Liver (tissue), 9 donors: ENCODE data around the gene CHPF2. TPM values are rescaled to one million over a fixed set of nuclear protein-coding genes. Genes with fewer than 3 reads are reported as not detected.

Experiments used
- DNase-seq: peaks from one replicate; pipeline ENCODE4 v3.0.0-alpha.2; 2017; ENCODE audit warnings: low spot score
- H3K27ac ChIP-seq, 2 donors: one replicate each; pipeline ENCODE4 v1.7.0; 2013; ENCODE audit warnings: inconsistent platforms in 2 of 2, low read length in 2 of 2, control low read depth in 1 of 2, low read depth in 1 of 2, mild to moderate bottlenecking in 1 of 2
- H3K27me3 ChIP-seq, 4 donors: one replicate each; pipeline versions ENCODE4 v1.6.1 to v1.7.0; 2013; ENCODE audit warnings: low read length in 3 of 4, inconsistent platforms in 1 of 4, mild to moderate bottlenecking in 1 of 4, moderate library complexity in 1 of 4; ENCODE audit not compliant: control insufficient read depth in 4 of 4, insufficient read depth in 4 of 4
- H3K36me3 ChIP-seq, 4 donors: one replicate each; pipeline versions ENCODE4 v1.6.1 to v1.7.0; 2013; ENCODE audit warnings: low read length in 3 of 4, mild to moderate bottlenecking in 3 of 4, low read depth in 1 of 4, moderate library complexity in 1 of 4; ENCODE audit not compliant: control insufficient read depth in 4 of 4, insufficient read depth in 3 of 4
- H3K4me1 ChIP-seq, 4 donors: one replicate each; pipeline versions ENCODE4 v1.6.1 to v1.7.0; 2013; ENCODE audit warnings: low read length in 3 of 4, mild to moderate bottlenecking in 3 of 4, moderate library complexity in 1 of 4; ENCODE audit not compliant: control insufficient read depth in 4 of 4, insufficient read depth in 4 of 4
- H3K4me3 ChIP-seq, 3 donors: one replicate each; pipeline versions ENCODE4 v1.6.1 to v1.7.0; 2013; ENCODE audit warnings: low read length in 3 of 3, control low read depth in 1 of 3, low read depth in 1 of 3, mild to moderate bottlenecking in 1 of 3
- H3K9ac ChIP-seq, 2 donors: one replicate each; pipeline ENCODE4 v1.7.0; 2013; ENCODE audit warnings: low read length in 2 of 2, mild to moderate bottlenecking in 2 of 2, moderate library complexity in 2 of 2, control low read depth in 1 of 2, low read depth in 1 of 2
- H3K9me3 ChIP-seq, 4 donors: one replicate each; pipeline versions ENCODE4 v1.6.1 to v1.7.0; 2013; ENCODE audit warnings: low read length in 3 of 4; ENCODE audit not compliant: control insufficient read depth in 4 of 4
- EGR1 ChIP-seq, 2 donors: IDR thresholded peaks; 2 replicates each; pipeline ENCODE4 v1.6.1; 2016 to 2018; ENCODE audit warnings: antibody characterized with exemption in 2 of 2, low read depth in 2 of 2
- FOXA1 ChIP-seq: IDR thresholded peaks from 2 replicates; pipeline ENCODE4 v1.6.1; 2016; ENCODE audit warnings: antibody characterized with exemption
- FOXA2 ChIP-seq: IDR thresholded peaks from 2 replicates; pipeline ENCODE4 v1.6.1; 2016; ENCODE audit warnings: antibody characterized with exemption
- GABPA ChIP-seq, 2 donors: IDR thresholded peaks in 1 of 2; conservative IDR thresholded peaks in 1 of 2; 2 replicates each; pipeline ENCODE4 v1.6.1; 2016; ENCODE audit warnings: antibody characterized with exemption in 2 of 2, mild to moderate bottlenecking in 1 of 2, moderate library complexity in 1 of 2
- HNF4A ChIP-seq, 2 donors: conservative IDR thresholded peaks; 2 replicates each; pipeline ENCODE4 v1.6.1; 2016; ENCODE audit warnings: antibody characterized with exemption in 2 of 2, mild to moderate bottlenecking in 2 of 2
- HNF4G ChIP-seq: IDR thresholded peaks from 2 replicates; pipeline ENCODE4 v1.6.1; 2016; ENCODE audit warnings: antibody characterized with exemption
- JUND ChIP-seq, 2 donors: IDR thresholded peaks; 2 replicates each; pipeline ENCODE4 v1.6.1; 2016; ENCODE audit warnings: antibody characterized with exemption in 2 of 2
- NR2F2 ChIP-seq: IDR thresholded peaks from 2 replicates; pipeline ENCODE4 v1.6.1; 2016; ENCODE audit warnings: antibody characterized with exemption
- RAD21 ChIP-seq, 2 donors: IDR thresholded peaks; 2 replicates each; pipeline ENCODE4 v1.6.1; 2016; ENCODE audit warnings: antibody characterized with exemption in 2 of 2, mild to moderate bottlenecking in 2 of 2
- SP1 ChIP-seq: IDR thresholded peaks from 2 replicates; pipeline ENCODE4 v1.6.1; 2018; ENCODE audit warnings: antibody characterized with exemption, mild to moderate bottlenecking
- TAF1 ChIP-seq: conservative IDR thresholded peaks from 2 replicates; pipeline ENCODE4 v1.6.1; 2016; ENCODE audit warnings: antibody characterized with exemption, mild to moderate bottlenecking
- YY1 ChIP-seq: IDR thresholded peaks from 2 replicates; pipeline ENCODE4 v1.6.1; 2016; ENCODE audit warnings: antibody characterized with exemption, mild to moderate bottlenecking
- WGBS: extraction: QIAGEN DNeasy Blood & Tissue Kit; methylation state at CpG from one replicate; pipeline ENCODE4 v1.1.7; 2013; 5-methylcytosine and 5-hydroxymethylcytosine counted together
- polyA plus RNA-seq, 2 donors: library from polyadenylated mRNA; stranded (reverse) in 1 of 2; unstranded in 1 of 2; fragments of 200-250 nt in 1 of 2; fragments of >200 nt in 1 of 2; fragmentation: Nextera tagmentation in 1 of 2; extraction: Ambion mirVana in 1 of 2; gene quantifications; one replicate each; pipeline versions ENCODE4 v1.2.1 to v1.2.3, GENCODE V29; 2013 to 2015
- total RNA-seq, 2 donors: library from RNA; depleted of rRNA; stranded (reverse); fragments of >200 nt; gene quantifications; one replicate each; pipeline ENCODE4 v1.2.3, GENCODE V29; 2014
- TF ChIP-seq, protein P1 (sequence below): fragments of 150-350 bp; IDR thresholded peaks from 2 replicates; pipeline ENCODE4 v1.5.1; 2017; ENCODE audit warnings: improper control_type of control experiment, low read depth, low read length; ENCODE audit not compliant: missing input control
- TF ChIP-seq, protein P2 (sequence below): IDR thresholded peaks from 2 replicates; pipeline ENCODE4 v1.6.1; 2016; ENCODE audit warnings: antibody characterized with exemption
- TF ChIP-seq, protein P3 (sequence below): IDR thresholded peaks from 2 replicates; pipeline ENCODE4 v1.6.1; 2016; ENCODE audit warnings: antibody characterized with exemption
- TF ChIP-seq, protein P4 (sequence below): IDR thresholded peaks from 2 replicates; pipeline ENCODE4 v1.6.1; 2016; ENCODE audit warnings: antibody characterized with exemption
- donor health status: healthy.
- donor health status: healthy.
- donor health status: healthy.
- donor health status: healthy.
- donor health status: healthy.

Gene CHPF2
- total and polyA plus RNA-seq, 4 donors = 4.1 to 19.7 (median 18.1) TPM

DNA sequence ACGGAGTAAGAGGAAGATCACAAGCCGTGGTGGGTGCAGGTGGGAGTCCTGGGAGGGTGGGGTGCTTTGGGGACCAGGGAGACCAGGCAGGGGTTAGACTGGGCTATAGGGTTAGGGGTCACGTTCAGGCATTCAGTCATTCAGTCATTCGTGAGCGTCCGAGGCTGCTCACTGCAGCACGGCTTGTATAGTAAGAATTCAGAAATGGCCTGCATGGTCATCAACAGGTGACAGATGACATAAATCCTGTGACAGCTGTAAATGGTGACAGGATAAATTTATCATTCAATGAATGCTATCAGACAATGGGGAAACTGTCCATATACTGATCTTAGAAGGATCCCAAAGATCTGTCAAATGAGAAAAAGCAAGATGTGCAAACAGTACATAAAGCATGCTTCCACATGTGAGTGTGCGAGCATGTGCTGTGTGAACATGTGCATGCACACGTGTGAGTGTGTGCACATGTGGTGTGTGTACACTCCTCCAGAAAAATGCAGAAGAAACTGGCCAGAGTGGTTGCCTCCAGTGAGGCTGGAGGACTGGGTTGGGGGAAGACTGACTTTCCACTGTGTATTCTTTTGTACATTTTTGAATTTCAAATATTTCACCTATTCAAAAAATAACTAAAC, 48.2 kb downstream of the CHPF2 start:
- 91% methylated on average over 9 of the region's 9 CpGs for WGBS
- no peaks in the 10 kb centered on the region for H3K36me3 ChIP-seq
- peaks cover 0 to 6% (median 0%) of the 10 kb centered on the region in 4 donors for H3K4me1 ChIP-seq
- H3K27ac ChIP-seq = no peak overlapping the region
- peaks cover 0 to 6% (median 0%) of the 10 kb centered on the region in 4 donors for H3K27me3 ChIP-seq
- H3K4me3 ChIP-seq = no peak overlapping the region
- DNase-seq = no peak
- H3K9me3 ChIP-seq = no peaks in the 10 kb centered on the region
- TF ChIP-seq YY1 = no peak
- no peak for TF ChIP-seq GABPA (IDR thresholded peaks at IDR 0.05 in 1 of 2, conservative IDR thresholded peaks at IDR 0.05 in 1 of 2)
- no peak for TF ChIP-seq SP1
- TF ChIP-seq, protein P1, sequence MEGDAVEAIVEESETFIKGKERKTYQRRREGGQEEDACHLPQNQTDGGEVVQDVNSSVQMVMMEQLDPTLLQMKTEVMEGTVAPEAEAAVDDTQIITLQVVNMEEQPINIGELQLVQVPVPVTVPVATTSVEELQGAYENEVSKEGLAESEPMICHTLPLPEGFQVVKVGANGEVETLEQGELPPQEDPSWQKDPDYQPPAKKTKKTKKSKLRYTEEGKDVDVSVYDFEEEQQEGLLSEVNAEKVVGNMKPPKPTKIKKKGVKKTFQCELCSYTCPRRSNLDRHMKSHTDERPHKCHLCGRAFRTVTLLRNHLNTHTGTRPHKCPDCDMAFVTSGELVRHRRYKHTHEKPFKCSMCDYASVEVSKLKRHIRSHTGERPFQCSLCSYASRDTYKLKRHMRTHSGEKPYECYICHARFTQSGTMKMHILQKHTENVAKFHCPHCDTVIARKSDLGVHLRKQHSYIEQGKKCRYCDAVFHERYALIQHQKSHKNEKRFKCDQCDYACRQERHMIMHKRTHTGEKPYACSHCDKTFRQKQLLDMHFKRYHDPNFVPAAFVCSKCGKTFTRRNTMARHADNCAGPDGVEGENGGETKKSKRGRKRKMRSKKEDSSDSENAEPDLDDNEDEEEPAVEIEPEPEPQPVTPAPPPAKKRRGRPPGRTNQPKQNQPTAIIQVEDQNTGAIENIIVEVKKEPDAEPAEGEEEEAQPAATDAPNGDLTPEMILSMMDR = no peak
- TF ChIP-seq FOXA1 = no peak
- TF ChIP-seq HNF4A (conservative IDR thresholded peaks at IDR 0.05) = no peak
- TF ChIP-seq, protein P2, sequence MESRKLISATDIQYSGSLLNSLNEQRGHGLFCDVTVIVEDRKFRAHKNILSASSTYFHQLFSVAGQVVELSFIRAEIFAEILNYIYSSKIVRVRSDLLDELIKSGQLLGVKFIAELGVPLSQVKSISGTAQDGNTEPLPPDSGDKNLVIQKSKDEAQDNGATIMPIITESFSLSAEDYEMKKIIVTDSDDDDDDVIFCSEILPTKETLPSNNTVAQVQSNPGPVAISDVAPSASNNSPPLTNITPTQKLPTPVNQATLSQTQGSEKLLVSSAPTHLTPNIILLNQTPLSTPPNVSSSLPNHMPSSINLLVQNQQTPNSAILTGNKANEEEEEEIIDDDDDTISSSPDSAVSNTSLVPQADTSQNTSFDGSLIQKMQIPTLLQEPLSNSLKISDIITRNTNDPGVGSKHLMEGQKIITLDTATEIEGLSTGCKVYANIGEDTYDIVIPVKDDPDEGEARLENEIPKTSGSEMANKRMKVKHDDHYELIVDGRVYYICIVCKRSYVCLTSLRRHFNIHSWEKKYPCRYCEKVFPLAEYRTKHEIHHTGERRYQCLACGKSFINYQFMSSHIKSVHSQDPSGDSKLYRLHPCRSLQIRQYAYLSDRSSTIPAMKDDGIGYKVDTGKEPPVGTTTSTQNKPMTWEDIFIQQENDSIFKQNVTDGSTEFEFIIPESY = no peak
- no peak for TF ChIP-seq FOXA2
- no peak for TF ChIP-seq NR2F2
- TF ChIP-seq, protein P3, sequence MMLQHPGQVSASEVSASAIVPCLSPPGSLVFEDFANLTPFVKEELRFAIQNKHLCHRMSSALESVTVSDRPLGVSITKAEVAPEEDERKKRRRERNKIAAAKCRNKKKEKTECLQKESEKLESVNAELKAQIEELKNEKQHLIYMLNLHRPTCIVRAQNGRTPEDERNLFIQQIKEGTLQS = no peak
- no peak for TF ChIP-seq RAD21 (IDR thresholded peaks at IDR 0.05)
- no peak for TF ChIP-seq HNF4G
- H3K9ac ChIP-seq = no peak overlapping the region

DNA sequence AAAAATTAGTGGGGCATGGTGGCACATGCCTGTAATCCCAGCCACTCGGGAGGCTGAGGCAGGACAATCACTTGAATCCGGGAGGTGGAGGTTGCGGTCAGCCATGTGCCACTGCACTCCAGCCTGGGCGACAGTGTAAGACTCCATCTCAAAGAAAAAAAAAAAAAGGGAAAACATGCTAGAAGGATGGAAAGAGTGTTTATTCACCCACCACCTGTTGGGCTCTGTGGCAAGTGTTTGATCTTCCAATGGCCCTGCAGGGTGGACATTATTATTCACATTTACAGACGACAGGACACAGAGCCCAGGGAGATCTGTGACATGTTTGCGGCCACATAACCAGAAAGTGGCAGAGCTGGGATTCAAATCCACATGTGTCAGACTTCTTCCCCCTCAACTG, 49.4 kb downstream of the CHPF2 start:
- whole genome bisulfite sequencing = 72% methylated on average over 6 of the region's 6 CpGs
- TF ChIP-seq JUND (IDR thresholded peaks at IDR 0.05) (no peak), HNF4A (conservative IDR thresholded peaks at IDR 0.05) (no peak), TAF1 (no peak), EGR1 (IDR thresholded peaks at IDR 0.05; ENCODE audit: low read depth in 2 of 2) (no peak), FOXA1 (no peak), YY1 (no peak), SP1 (no peak)
- TF ChIP-seq, protein P4, sequence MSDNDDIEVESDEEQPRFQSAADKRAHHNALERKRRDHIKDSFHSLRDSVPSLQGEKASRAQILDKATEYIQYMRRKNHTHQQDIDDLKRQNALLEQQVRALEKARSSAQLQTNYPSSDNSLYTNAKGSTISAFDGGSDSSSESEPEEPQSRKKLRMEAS = no peak
- peaks cover 0 to 6% (median 0%) of the 10 kb centered on the region in 4 donors for H3K27me3 ChIP-seq

More for the DNA sequence above, 49.4 kb downstream of the CHPF2 start:
- Histone ChIP-seq H3K4me3 (no peak overlapping the region), H3K9me3 (no peaks in the 10 kb centered on the region), H3K9ac (no peak overlapping the region), H3K36me3 (no peaks in the 10 kb centered on the region), H3K27ac (no peak overlapping the region), H3K4me1 (peaks cover 0 to 6% (median 0%) of the 10 kb centered on the region in 4 donors)
- DNase-seq = no peak
